Left lung (tissue), 10 donors: ENCODE data around the gene UTP15. TPM values are rescaled to one million over a fixed set of nuclear protein-coding genes. Genes with fewer than 3 reads are reported as not detected.

ENCODE experiments used
- ATAC-seq: fragments of 200-7000 bp; cut with Tn5 transposase; one replicate; pipeline ENCODE4 v1.9.1; 2020; ENCODE audit warnings: moderate library complexity
- DNase-seq, 4 donors: peaks; one replicate each; pipeline ENCODE4 v3.0.0-alpha.2; 2013 to 2020
- H3K27ac ChIP-seq, 2 donors: fragments of 200-600 bp; sonication (generic) in 1 of 2; one replicate each; pipeline versions ENCODE4 v1.5.0 to v1.8.0; 2020 to 2021
- H3K27me3 ChIP-seq, 2 donors: fragments of 200-600 bp; sonication (generic) in 1 of 2; one replicate each; pipeline versions ENCODE4 v1.5.0 to v1.8.0; 2020 to 2021
- H3K36me3 ChIP-seq, 2 donors: fragments of 200-600 bp; sonication (generic) in 1 of 2; one replicate each; pipeline versions ENCODE4 v1.5.0 to v1.8.0; 2020 to 2021
- H3K4me1 ChIP-seq, 2 donors: fragments of 200-600 bp; one replicate each; pipeline ENCODE4 v1.8.0; 2021
- H3K4me3 ChIP-seq, 2 donors: fragments of 200-600 bp; sonication (generic) in 1 of 2; one replicate each; pipeline versions ENCODE4 v1.5.0 to v1.8.0; 2020 to 2021; ENCODE audit warnings: mild to moderate bottlenecking in 1 of 2
- H3K9me3 ChIP-seq, 2 donors: fragments of 200-600 bp; sonication (generic) in 1 of 2; one replicate each; pipeline versions ENCODE4 v1.5.0 to v1.8.0; 2020 to 2021
- CTCF ChIP-seq, 2 donors: fragments of 200-600 bp; sonication (generic) in 1 of 2; IDR thresholded peaks; one replicate each; pipeline versions ENCODE4 v1.5.0 to v1.8.0; 2021; ENCODE audit warnings: antibody characterized with exemption in 2 of 2
- intact Hi-C, 2 donors: fragments of 100-400 bp; cut with DNase I; formaldehyde crosslinking; loops; one replicate each; pipeline versions ENCODE4 v1.11.2 to v1.14.2; 2022
- polyA plus RNA-seq, 6 donors: library from polyadenylated mRNA; unstranded; fragments of 120-200 nt; gene quantifications; one replicate each; pipeline ENCODE4 v1.2.1, GENCODE V29; 2013; ENCODE audit not compliant: insufficient read length in 6 of 6
- total RNA-seq, 2 donors: library from RNA; stranded (reverse); fragmentation: NEBNext Ultra II Directional; extraction: Animal tissue kit (Norgen Biotek cat#: 25700); gene quantifications; one replicate each; pipeline ENCODE4 v1.2.1, GENCODE V29; 2021
- donor health status: DM: no; HTN: yes; CAD: no.
- donor health status: DM: no; HTN: no; CAD: no.

The UTP15 gene
- total and polyA plus RNA-seq, 8 donors: 10.9 to 22.6 (median 17.3) TPM

GRCh38 chr5:73591102-73591695, 25.7 kb downstream of the UTP15 start:
- DNase-seq (peak in 2 of 4 donors; percentile 62 to 81), ATAC-seq (peak; percentile 96)
- intact Hi-C loops: loop anchor here (2.0 to 10.0 kb wide), 2 partner anchors 202 to 204 kb away; no protein-coding TSS in a partner anchor
- peak; percentile 75 to 84 for TF ChIP-seq CTCF (IDR thresholded peaks at IDR 0.05)
- Histone ChIP-seq H3K27me3 (no peaks in the 10 kb centered on the region), H3K36me3 (no peaks in the 10 kb centered on the region), H3K4me1 (no peaks in the 10 kb centered on the region), H3K27ac (no peak overlapping the region), H3K9me3 (no peaks in the 10 kb centered on the region), H3K4me3 (no peak overlapping the region)

- DNase-seq (no peak), ATAC-seq (no peak)
- H3K27ac ChIP-seq: no peak overlapping the region
- H3K27me3 ChIP-seq: no peaks in the 10 kb centered on the region
- no peaks in the 10 kb centered on the region for H3K36me3 ChIP-seq
- H3K4me3 ChIP-seq: no peak overlapping the region
- no peaks in the 10 kb centered on the region for H3K9me3 ChIP-seq
- no peak for TF ChIP-seq CTCF (IDR thresholded peaks at IDR 0.05)
- H3K4me1 ChIP-seq: no peaks in the 10 kb centered on the region
- intact Hi-C loops: loop anchor here (2.0 to 10.0 kb wide), 2 partner anchors 201 to 203 kb away; no protein-coding TSS in a partner anchor
Observed at GRCh38 chr5:73591698-73592501, 26.4 kb downstream of the UTP15 start.

GRCh38 chr5:73592551-73592950, 27.0 kb downstream of the UTP15 start:
- no peak for TF ChIP-seq CTCF (IDR thresholded peaks at IDR 0.05)
- Histone ChIP-seq H3K4me1 (no peaks in the 10 kb centered on the region), H3K9me3 (no peaks in the 10 kb centered on the region), H3K36me3 (no peaks in the 10 kb centered on the region), H3K27ac (no peak overlapping the region), H3K4me3 (no peak overlapping the region), H3K27me3 (no peaks in the 10 kb centered on the region)
- intact Hi-C loops: loop anchor here in 1 of 2 donors (10.0 kb wide), 1 partner anchor 202 kb away; no protein-coding TSS in a partner anchor
- ATAC-seq (no peak), DNase-seq (no peak)

- intact Hi-C loops: loop anchor here in 1 of 2 donors (10.0 kb wide), 1 partner anchor 198 kb away; no protein-coding TSS in a partner anchor
- ATAC-seq (peak; percentile 50), DNase-seq (peak in 1 of 4 donors; percentile 7)
- TF ChIP-seq CTCF (IDR thresholded peaks at IDR 0.05): peak; percentile 39 to 57
- no peaks in the 10 kb centered on the region for H3K27me3 ChIP-seq
- H3K9me3 ChIP-seq: peaks cover 0 to 3% of the 10 kb centered on the region in 2 donors
- H3K4me1 ChIP-seq: no peaks in the 10 kb centered on the region
- H3K36me3 ChIP-seq: no peaks in the 10 kb centered on the region
- H3K4me3 ChIP-seq: no peak overlapping the region
- no peak overlapping the region for H3K27ac ChIP-seq
Observed at GRCh38 chr5:73596705-73597328, 31.3 kb downstream of the UTP15 start.

GRCh38 chr5:73599380-73599779, 33.8 kb downstream of the UTP15 start:
- Histone ChIP-seq H3K4me3 (no peak overlapping the region), H3K9me3 (peaks cover 0 to 9% of the 10 kb centered on the region in 2 donors), H3K27ac (no peak overlapping the region), H3K36me3 (no peaks in the 10 kb centered on the region), H3K4me1 (no peaks in the 10 kb centered on the region), H3K27me3 (no peaks in the 10 kb centered on the region)
- ATAC-seq (no peak), DNase-seq (no peak)
- intact Hi-C loops: loop anchor here in 1 of 2 donors (10.0 kb wide), 1 partner anchor 195 kb away; no protein-coding TSS in a partner anchor
- no peak for TF ChIP-seq CTCF (IDR thresholded peaks at IDR 0.05)
